OCI-LY7 (cell line): ENCODE results near the gene CA5A. TPM values are rescaled to one million over a fixed set of nuclear protein-coding genes. Genes with fewer than 3 reads are reported as not detected.
A peak's percentile ranks its signal among the peaks of the same experiment; 100 is the strongest.

ENCODE experiments used
- BruUV-seq: library from RNA; stranded (reverse); fragments of 400-500 nt; replicated peaks from 2 replicates; lab custom pipeline; 2021; lab: Mats Ljungman, UMichigan
- CTCF ChIA-PET: fragments of 300-600 bp; sonication (Branson Sonifier 250); formaldehyde crosslinking; loops from one replicate; lab custom pipeline; 2022; ENCODE audit warnings: antibody characterized with exemption; ENCODE audit not compliant: unreplicated experiment; lab: Charles Lee
- POLR2A ChIA-PET: fragments of 300-600 bp; sonication (Branson Sonifier 250); formaldehyde crosslinking; loops from one replicate; lab custom pipeline; 2022; ENCODE audit warnings: antibody characterized with exemption; lab: Charles Lee
- DNase-seq: peaks from one replicate; pipeline ENCODE4 v3.0.0-alpha.2; 2015; ENCODE audit warnings: low spot score
- H2AFZ ChIP-seq: fragments of 200-600 bp; sonication (generic), shearing (Covaris generic); 2 replicates; pipeline ENCODE4 v1.6.1; 2014; ENCODE audit warnings: mild to moderate bottlenecking, antibody characterized with exemption, low read length, moderate library complexity
- H3K27ac ChIP-seq: fragments of 200-600 bp; sonication (generic); 2 replicates; pipeline ENCODE4 v1.5.1; 2014; ENCODE audit warnings: mixed run types, low read depth, mild to moderate bottlenecking, moderate library complexity, low read length, inconsistent platforms; ENCODE audit not compliant: poor library complexity, severe bottlenecking
- H3K36me3 ChIP-seq: fragments of 200-600 bp; sonication (generic); 2 replicates; pipeline ENCODE4 v1.6.1; 2014; ENCODE audit warnings: mild to moderate bottlenecking, antibody characterized with exemption, low read length, moderate library complexity, mixed read lengths; ENCODE audit not compliant: insufficient read depth
- H3K4me1 ChIP-seq: fragments of 200-600 bp; sonication (generic); 2 replicates; pipeline ENCODE4 v1.5.1; 2014; ENCODE audit warnings: mild to moderate bottlenecking, low read length; ENCODE audit not compliant: insufficient read depth, poor library complexity, severe bottlenecking
- H3K4me2 ChIP-seq: fragments of 200-600 bp; sonication (generic); 2 replicates; pipeline ENCODE4 v1.6.1; 2014; ENCODE audit warnings: mild to moderate bottlenecking, low read length
- H3K4me3 ChIP-seq: fragments of 200-600 bp; sonication (generic); 2 replicates; pipeline ENCODE4 v1.5.1; 2014; ENCODE audit warnings: mild to moderate bottlenecking, low read depth, low read length; ENCODE audit not compliant: poor library complexity, severe bottlenecking
- H3K79me2 ChIP-seq: fragments of 200-600 bp; sonication (generic); 2 replicates; pipeline ENCODE4 v1.6.1; 2016; ENCODE audit warnings: low read depth, mild to moderate bottlenecking, low read length, moderate library complexity, mixed read lengths; ENCODE audit not compliant: insufficient read depth
- H3K9me2 ChIP-seq: fragments of 200-600 bp; sonication (generic); 2 replicates; pipeline ENCODE4 v1.6.1; 2016; ENCODE audit warnings: mild to moderate bottlenecking, low read length, mixed read lengths; ENCODE audit not compliant: insufficient read depth
- H3K9me3 ChIP-seq: fragments of 200-600 bp; sonication (generic); 2 replicates; pipeline ENCODE4 v1.6.1; 2014; ENCODE audit warnings: mild to moderate bottlenecking, mixed run types, low read length, mixed read lengths
- H4K20me1 ChIP-seq: fragments of 200-600 bp; sonication (generic); 2 replicates; pipeline ENCODE4 v1.6.1; 2014; ENCODE audit warnings: mild to moderate bottlenecking, antibody characterized with exemption, low read length, moderate library complexity, mixed read lengths; ENCODE audit not compliant: insufficient read depth
- EZH2phosphoT487 ChIP-seq: fragments of 200-600 bp; sonication (generic); IDR thresholded peaks from 2 replicates; pipeline ENCODE4 v1.6.1; 2018; ENCODE audit warnings: low read depth, borderline replicate concordance, mild to moderate bottlenecking, mixed run types, antibody characterized with exemption, low read length, moderate library complexity, mixed read lengths
- intact Hi-C: fragments of 100-400 bp; cut with micrococcal nuclease; formaldehyde crosslinking; loops from one replicate; pipeline ENCODE4 v1.10.0; 2022; ENCODE audit not compliant: unreplicated experiment
- total RNA-seq, 2 experiments: library from RNA; depleted of rRNA in 1 of 2; stranded (reverse); fragments of >200 nt in 1 of 2; shearing (Covaris generic) in 1 of 2; gene quantifications; 2 replicates each; pipeline ENCODE4 v1.2.3, GENCODE V29; 2014 to 2022
- TF ChIP-seq, protein P1 (sequence below): fragments of 200-600 bp; sonication (generic); conservative IDR thresholded peaks from 2 replicates; pipeline ENCODE4 v1.5.1; 2014; ENCODE audit warnings: mild to moderate bottlenecking, antibody characterized with exemption, low read length, moderate library complexity, mixed read lengths

Gene CA5A
- total RNA-seq, 2 experiments from 2014 or later, result not detected

DNA sequence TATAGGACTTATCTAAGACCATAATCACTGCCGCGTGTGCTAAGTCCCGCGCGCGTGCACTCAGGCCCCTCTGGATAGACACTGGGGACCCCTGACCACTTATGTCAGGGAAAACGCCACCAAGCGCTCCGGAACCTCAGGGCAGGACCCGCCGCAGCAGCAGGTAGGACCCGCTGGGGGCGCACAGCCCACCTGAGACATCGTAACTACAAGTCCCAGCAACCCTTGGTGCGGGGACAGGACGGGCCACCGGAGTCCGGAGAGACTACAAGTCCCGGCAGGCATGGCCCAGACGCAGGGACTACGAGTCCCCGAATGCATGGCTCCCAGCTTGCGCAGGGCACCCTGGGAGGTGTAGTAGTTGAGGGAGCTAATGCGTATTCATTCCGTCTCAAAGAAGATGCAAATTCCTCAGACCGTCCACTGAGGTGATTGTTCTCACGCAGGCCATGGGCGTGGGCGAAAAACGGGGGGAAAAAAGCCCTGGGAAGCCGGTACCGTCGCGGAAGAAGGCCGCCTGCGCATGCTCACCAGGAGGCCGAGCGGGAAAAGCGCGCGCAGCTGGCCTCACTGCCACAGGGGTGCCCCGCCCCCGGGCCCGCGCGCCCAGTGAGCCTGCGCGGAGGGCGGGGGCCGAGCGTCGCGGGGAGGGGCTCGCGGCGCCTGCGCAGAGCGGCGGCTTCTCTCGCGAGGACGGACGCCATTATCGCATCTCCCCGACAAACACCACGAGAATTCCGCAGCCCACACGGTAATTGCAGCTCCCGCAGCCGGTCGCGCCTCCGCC, 14.6 kb upstream of the CA5A start, which contains the start of gene BANP:
Gene BANP (plus strand): TSS at position 670 of the 787 bp plus-strand sequence. CDS start 23,682 bp downstream, outside the sequence.
- Histone ChIP-seq H3K79me2 (peaks cover 43% of the 10 kb centered on the region), H3K4me1 (peaks cover 53% of the 10 kb centered on the region), H3K27ac (peak within 1 kb of the TSS; percentile 76), H3K9me3 (no peaks in the 10 kb centered on the region), H3K4me3 (peak within 1 kb of the TSS; percentile 74), H3K9me2 (no peaks in the 10 kb centered on the region), H3K36me3 (peaks cover 28% of the 10 kb centered on the region; the same call in 1 of the 2 replicates), H2AFZ (peak within 1 kb of the TSS; percentile 80), H4K20me1 (peaks cover 6% of the 10 kb centered on the region; the same call in 1 of the 2 replicates), H3K4me2 (peak within 1 kb of the TSS; percentile 97)
- ChIA-PET POLR2A (interaction anchor here (0.5 to 0.6 kb wide), 3 partner anchors 78 to 582 kb away, joined by 3 read pairs; no protein-coding TSS in a partner anchor), CTCF (interaction anchor here (0.6 kb wide), 1 partner anchor 37 kb away, joined by 11 read pairs; no protein-coding TSS in a partner anchor)
- no TSS peak for BruUV-seq
- TF ChIP-seq EZH2phosphoT487, result no peak
- TF ChIP-seq, protein P1, sequence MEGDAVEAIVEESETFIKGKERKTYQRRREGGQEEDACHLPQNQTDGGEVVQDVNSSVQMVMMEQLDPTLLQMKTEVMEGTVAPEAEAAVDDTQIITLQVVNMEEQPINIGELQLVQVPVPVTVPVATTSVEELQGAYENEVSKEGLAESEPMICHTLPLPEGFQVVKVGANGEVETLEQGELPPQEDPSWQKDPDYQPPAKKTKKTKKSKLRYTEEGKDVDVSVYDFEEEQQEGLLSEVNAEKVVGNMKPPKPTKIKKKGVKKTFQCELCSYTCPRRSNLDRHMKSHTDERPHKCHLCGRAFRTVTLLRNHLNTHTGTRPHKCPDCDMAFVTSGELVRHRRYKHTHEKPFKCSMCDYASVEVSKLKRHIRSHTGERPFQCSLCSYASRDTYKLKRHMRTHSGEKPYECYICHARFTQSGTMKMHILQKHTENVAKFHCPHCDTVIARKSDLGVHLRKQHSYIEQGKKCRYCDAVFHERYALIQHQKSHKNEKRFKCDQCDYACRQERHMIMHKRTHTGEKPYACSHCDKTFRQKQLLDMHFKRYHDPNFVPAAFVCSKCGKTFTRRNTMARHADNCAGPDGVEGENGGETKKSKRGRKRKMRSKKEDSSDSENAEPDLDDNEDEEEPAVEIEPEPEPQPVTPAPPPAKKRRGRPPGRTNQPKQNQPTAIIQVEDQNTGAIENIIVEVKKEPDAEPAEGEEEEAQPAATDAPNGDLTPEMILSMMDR, result peak; percentile 65
- peak; percentile 100 for DNase-seq
- intact Hi-C loops, result loop anchor here (2.0 to 10.0 kb wide), 4 partner anchors 94 to 604 kb away; no protein-coding TSS in a partner anchor

DNA sequence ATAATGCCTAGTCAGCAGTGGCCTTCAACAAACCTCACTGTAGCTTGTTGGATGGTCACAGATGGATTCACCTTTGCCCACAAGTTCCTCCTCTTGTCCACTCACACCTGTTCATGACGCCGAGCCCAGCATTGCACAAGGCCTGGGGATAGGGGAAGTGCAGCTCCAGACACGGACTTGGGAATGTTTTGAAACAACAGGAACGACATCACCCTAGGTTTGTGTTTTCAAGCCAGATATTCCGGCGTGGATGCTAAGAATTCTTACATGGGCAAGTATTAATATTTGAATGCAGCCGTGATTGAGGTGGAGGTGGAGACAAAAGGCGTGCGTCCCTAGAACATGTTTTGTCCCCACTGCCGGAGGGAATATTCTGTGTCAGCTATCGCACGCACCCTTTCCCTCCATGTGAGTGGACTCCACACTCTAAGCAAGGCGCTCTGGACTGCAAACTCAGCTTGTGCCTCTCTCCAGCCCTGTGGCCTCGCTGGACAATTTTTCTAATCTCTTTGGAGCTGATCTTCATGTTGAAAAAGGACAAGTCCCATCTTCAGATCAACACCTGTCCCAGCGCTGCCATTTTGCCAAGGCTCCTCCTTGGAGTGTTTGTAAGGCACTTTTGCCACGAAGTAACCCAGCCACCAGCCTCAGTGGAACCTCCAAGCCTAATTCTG, 12.9 kb upstream of the CA5A start:
- Histone ChIP-seq H3K9me3 (no peaks in the 10 kb centered on the region), H2AFZ (peak overlapping the region; percentile 94), H3K79me2 (peaks cover 26% of the 10 kb centered on the region), H3K27ac (no peak overlapping the region), H3K4me2 (no peak overlapping the region), H4K20me1 (peaks cover 6% of the 10 kb centered on the region; the same call in 1 of the 2 replicates), H3K4me1 (peaks cover 48% of the 10 kb centered on the region), H3K9me2 (no peaks in the 10 kb centered on the region), H3K4me3 (no peak overlapping the region), H3K36me3 (peaks cover 12% of the 10 kb centered on the region; the same call in 1 of the 2 replicates)
- TF ChIP-seq, protein P1, result no peak
- TF ChIP-seq EZH2phosphoT487, result no peak
- DNase-seq, result peak; percentile 26
- BruUV-seq, result no TSS peak
- intact Hi-C loops, result no loop called here
- POLR2A ChIA-PET, result interaction anchor here (0.6 to 1.3 kb wide), 4 partner anchors 10 to 95 kb away, joined by 3 to 6 read pairs (median 4); no protein-coding TSS in a partner anchor
- CTCF ChIA-PET, result no interaction called here
